SK-N-SH (cell line): Measurements from ENCODE around the gene WDR91. TPM values are rescaled to one million over a fixed set of nuclear protein-coding genes. Genes with fewer than 3 reads are reported as not detected.

Experiments used
- CTCF ChIA-PET: fragments of 300-600, 350-600 bp; formaldehyde crosslinking; extraction: SDS; loops from one replicate; lab custom pipeline; 2021; lab: Yijun Ruan, JAX
- POLR2A ChIA-PET: fragments of 350-600 bp; sonication (Branson Sonifier 250); formaldehyde crosslinking; extraction: SDS; loops from one replicate; lab custom pipeline; 2020; ENCODE audit warnings: antibody characterized with exemption, inconsistent platforms; lab: Yijun Ruan, JAX
- DNase-seq: peaks from one replicate; pipeline ENCODE4 v3.0.0; 2012
- H2AFZ ChIP-seq: fragments of 200-600 bp; sonication (generic); 2 replicates; pipeline ENCODE4 v1.8.1; 2016; ENCODE audit warnings: antibody characterized with exemption, mild to moderate bottlenecking, low read depth
- H3F3A ChIP-seq: fragments of 200-600 bp; sonication (generic); replicated peaks from 2 replicates; pipeline ENCODE3; 2016; ENCODE audit warnings: antibody characterized with exemption, mild to moderate bottlenecking; ENCODE audit not compliant: insufficient read depth
- H3K27ac ChIP-seq, 2 experiments: fragments of 200-500 bp in 1 of 2; fragments of 200-600 bp in 1 of 2; sonication (Bioruptor generic) in 1 of 2; sonication (generic), shearing (Covaris generic) in 1 of 2; 2 replicates each; pipeline versions ENCODE4 v1.5.1 to v1.6.1; 2014 to 2016; ENCODE audit warnings: low read depth in 2 of 2, inconsistent platforms in 1 of 2, low read length in 1 of 2, mild to moderate bottlenecking in 1 of 2, mixed read lengths in 1 of 2
- H3K27me3 ChIP-seq: fragments of 200-600 bp; sonication (generic), shearing (Covaris generic); 2 replicates; pipeline ENCODE4 v1.6.1; 2016; ENCODE audit warnings: mixed run types; ENCODE audit not compliant: insufficient read depth
- H3K36me3 ChIP-seq, 2 experiments: fragments of 200-500 bp in 1 of 2; fragments of 200-600 bp in 1 of 2; sonication (Bioruptor generic) in 1 of 2; sonication (generic) in 1 of 2; replicated peaks in 1 of 2; 2 replicates each; pipeline versions ENCODE3 to v1.5.1; 2014 to 2016; ENCODE audit warnings: low read length in 1 of 2, mild to moderate bottlenecking in 1 of 2; ENCODE audit not compliant: insufficient read depth in 2 of 2, control insufficient read depth in 1 of 2
- H3K4me1 ChIP-seq, 2 experiments: fragments of 200-500 bp in 1 of 2; fragments of 200-600 bp in 1 of 2; sonication (Bioruptor generic) in 1 of 2; sonication (generic), shearing (Covaris generic) in 1 of 2; 2 replicates each; pipeline versions ENCODE4 v1.5.1 to v1.6.1; 2014 to 2016; ENCODE audit warnings: low read depth in 1 of 2, low read length in 1 of 2, mixed run types in 1 of 2; ENCODE audit not compliant: insufficient read depth in 2 of 2, control insufficient read depth in 1 of 2
- H3K4me2 ChIP-seq: fragments of 200-600 bp; sonication (generic), shearing (Covaris generic); 2 replicates; pipeline ENCODE4 v1.6.1; 2017; ENCODE audit warnings: mixed run types
- H3K4me3 ChIP-seq, 2 experiments: fragments of 200-500 bp in 1 of 2; fragments of 200-600 bp in 1 of 2; sonication (Bioruptor generic) in 1 of 2; sonication (generic), shearing (Covaris generic) in 1 of 2; 2 replicates each; pipeline versions ENCODE4 v1.5.1 to v1.8.1; 2014 to 2016; ENCODE audit warnings: low read depth in 2 of 2, inconsistent platforms in 1 of 2, low read length in 1 of 2, mild to moderate bottlenecking in 1 of 2, mixed read lengths in 1 of 2, moderate library complexity in 1 of 2
- H3K79me2 ChIP-seq: fragments of 200-600 bp; sonication (generic); 2 replicates; pipeline ENCODE4 v1.8.1; 2017; ENCODE audit warnings: mild to moderate bottlenecking; ENCODE audit not compliant: insufficient read depth
- H3K9ac ChIP-seq: fragments of 200-600 bp; sonication (generic); 2 replicates; pipeline ENCODE4 v1.6.1; 2017; ENCODE audit warnings: mixed run types
- H3K9me2 ChIP-seq: fragments of 200-600 bp; sonication (generic); 2 replicates; pipeline ENCODE4 v1.6.1; 2017; ENCODE audit warnings: mixed run types
- H3K9me3 ChIP-seq: fragments of 200-600 bp; sonication (generic); 2 replicates; pipeline ENCODE4 v1.6.1; 2017; ENCODE audit warnings: mixed run types, mild to moderate bottlenecking, moderate library complexity
- H4K20me1 ChIP-seq: fragments of 200-600 bp; sonication (generic); 2 replicates; pipeline ENCODE4 v1.6.1; 2017; ENCODE audit warnings: mild to moderate bottlenecking, mixed run types; ENCODE audit not compliant: insufficient read depth
- ELF1 ChIP-seq: IDR thresholded peaks from 2 replicates; pipeline ENCODE4 v1.4.0; 2012
- EP300 ChIP-seq, 2 experiments: IDR thresholded peaks; 2 replicates each; pipeline versions ENCODE4 v1.4.0 to v1.6.1; 2012; ENCODE audit warnings: borderline replicate concordance in 1 of 2, low read depth in 1 of 2, low read length in 1 of 2
- EZH2phosphoT487 ChIP-seq: fragments of 200-600 bp; sonication (generic); IDR thresholded peaks from 2 replicates; pipeline ENCODE4 v1.6.1; 2017; ENCODE audit warnings: low read depth, mixed run types, mild to moderate bottlenecking, antibody characterized with exemption, moderate library complexity, borderline replicate concordance
- FOSL2 ChIP-seq: IDR thresholded peaks from 2 replicates; pipeline ENCODE4 v1.4.0; 2012; ENCODE audit warnings: low read depth, mild to moderate bottlenecking, moderate library complexity, borderline replicate concordance
- MEF2A ChIP-seq: IDR thresholded peaks from 2 replicates; pipeline ENCODE4 v1.4.0; 2012; ENCODE audit warnings: low read depth, borderline replicate concordance
- NRF1 ChIP-seq: IDR thresholded peaks from 2 replicates; pipeline ENCODE4 v1.6.1; 2012; ENCODE audit warnings: low read depth, mild to moderate bottlenecking, low read length
- RAD21 ChIP-seq: IDR thresholded peaks from 2 replicates; pipeline ENCODE4 v1.6.1; 2012; ENCODE audit warnings: mild to moderate bottlenecking, low read length
- RCOR1 ChIP-seq: fragments of 150-350 bp; IDR thresholded peaks from 2 replicates; pipeline ENCODE4 v1.6.1; 2017; ENCODE audit warnings: antibody characterized with exemption, low read length
- RXRA ChIP-seq: IDR thresholded peaks from 2 replicates; pipeline ENCODE4 v1.4.0; 2012; ENCODE audit warnings: low read depth, mild to moderate bottlenecking, borderline replicate concordance
- SIN3A ChIP-seq: IDR thresholded peaks from 2 replicates; pipeline ENCODE4 v1.6.1; 2012; ENCODE audit warnings: low read depth, mild to moderate bottlenecking, low read length, moderate library complexity, borderline replicate concordance
- SMC3 ChIP-seq: IDR thresholded peaks from 2 replicates; pipeline ENCODE4 v1.6.1; 2012; ENCODE audit warnings: low read depth, low read length, improper control_type of control experiment
- TAF1 ChIP-seq: IDR thresholded peaks from 2 replicates; pipeline ENCODE4 v1.6.1; 2012; ENCODE audit warnings: low read depth, mild to moderate bottlenecking, low read length, moderate library complexity, borderline replicate concordance
- TCF12 ChIP-seq: IDR thresholded peaks from 2 replicates; pipeline ENCODE4 v1.4.0; 2012
- TEAD4 ChIP-seq: IDR thresholded peaks from 2 replicates; pipeline ENCODE4 v1.4.0; 2012; ENCODE audit warnings: mild to moderate bottlenecking, borderline replicate concordance; ENCODE audit not compliant: insufficient read depth
- YY1 ChIP-seq: IDR thresholded peaks from 2 replicates; pipeline ENCODE4 v1.4.0; 2012; ENCODE audit warnings: low read depth, mild to moderate bottlenecking
- WGBS: methylation state at CpG from one replicate; pipeline ENCODE4 v1.1.6; 2017; ENCODE audit warnings: low lambda C conversion rate; 5-methylcytosine and 5-hydroxymethylcytosine counted together
- polyA plus RNA-seq, 3 experiments: library from polyadenylated mRNA; depleted of rRNA; stranded (reverse); fragments of >200 nt; gene quantifications; 2 replicates each; pipeline ENCODE4 v1.2.3, GENCODE V29; 2012
- TF ChIP-seq, protein P1 (sequence below): IDR thresholded peaks from 2 replicates; pipeline ENCODE4 v1.6.1; 2012; ENCODE audit warnings: mild to moderate bottlenecking, low read depth, low read length, moderate library complexity
- TF ChIP-seq, protein P2 (sequence below): IDR thresholded peaks from 2 replicates; pipeline ENCODE4 v1.4.0; 2012; ENCODE audit warnings: low read depth, borderline replicate concordance
- TF ChIP-seq, protein P3 (sequence below): fragments of 200-600 bp; sonication (generic); IDR thresholded peaks from 2 replicates; pipeline ENCODE4 v1.6.1; 2017; ENCODE audit warnings: antibody characterized with exemption, mild to moderate bottlenecking, moderate library complexity

Gene WDR91
- polyA plus RNA-seq, 1 of the 3 experiments (the other 2 are of a cell fraction), result 8.4 TPM

DNA sequence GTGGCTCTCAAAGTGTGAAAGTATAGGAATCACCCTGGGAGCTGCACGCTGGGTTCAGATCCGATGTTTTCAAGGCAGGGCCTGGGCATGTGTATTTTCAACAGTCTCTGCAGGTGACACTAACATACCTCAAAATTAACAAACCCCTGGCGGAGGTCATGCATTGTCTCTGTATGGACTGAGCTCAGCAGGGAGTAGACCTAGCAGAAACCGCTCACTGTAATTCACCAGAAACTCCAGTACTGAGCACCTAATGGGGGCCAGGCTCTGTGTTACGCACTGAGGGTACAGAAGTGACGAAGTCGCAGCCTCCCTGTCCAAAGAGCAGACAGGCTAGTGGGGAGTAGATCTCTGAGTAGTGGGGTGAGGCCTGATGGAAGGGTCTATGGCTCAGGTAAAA, 27.9 kb upstream of the WDR91 start:
- ChIA-PET CTCF (interaction anchor here (0.7 to 2.1 kb wide), 5 partner anchors 10 to 68 kb away, joined by 3 to 13 read pairs (median 3); partner anchors contain the start of gene CYREN), POLR2A (no interaction called here)
- no peaks in the 10 kb centered on the region for H3K9me2 ChIP-seq
- H3K79me2 ChIP-seq, result no peaks in the 10 kb centered on the region
- no peak overlapping the region for H3K9ac ChIP-seq
- H3K4me3 ChIP-seq, result no peak overlapping the region
- no peak overlapping the region for H2AFZ ChIP-seq
- 84% methylated on average over 7 of the region's 7 CpGs for WGBS
- H3K4me1 ChIP-seq, result no peaks in the 10 kb centered on the region
- no peak overlapping the region for H3K4me2 ChIP-seq
- no peaks in the 10 kb centered on the region for H4K20me1 ChIP-seq
- H3K27me3 ChIP-seq, result peaks cover 5% of the 10 kb centered on the region; the same call in 1 of the 2 replicates
- H3F3A ChIP-seq, result no peaks in the 10 kb centered on the region
- no peaks in the 10 kb centered on the region for H3K36me3 ChIP-seq
- H3K27ac ChIP-seq, result no peak overlapping the region
- no peaks in the 10 kb centered on the region for H3K9me3 ChIP-seq
- DNase-seq, result peak; percentile 20
- TF ChIP-seq, protein P1, sequence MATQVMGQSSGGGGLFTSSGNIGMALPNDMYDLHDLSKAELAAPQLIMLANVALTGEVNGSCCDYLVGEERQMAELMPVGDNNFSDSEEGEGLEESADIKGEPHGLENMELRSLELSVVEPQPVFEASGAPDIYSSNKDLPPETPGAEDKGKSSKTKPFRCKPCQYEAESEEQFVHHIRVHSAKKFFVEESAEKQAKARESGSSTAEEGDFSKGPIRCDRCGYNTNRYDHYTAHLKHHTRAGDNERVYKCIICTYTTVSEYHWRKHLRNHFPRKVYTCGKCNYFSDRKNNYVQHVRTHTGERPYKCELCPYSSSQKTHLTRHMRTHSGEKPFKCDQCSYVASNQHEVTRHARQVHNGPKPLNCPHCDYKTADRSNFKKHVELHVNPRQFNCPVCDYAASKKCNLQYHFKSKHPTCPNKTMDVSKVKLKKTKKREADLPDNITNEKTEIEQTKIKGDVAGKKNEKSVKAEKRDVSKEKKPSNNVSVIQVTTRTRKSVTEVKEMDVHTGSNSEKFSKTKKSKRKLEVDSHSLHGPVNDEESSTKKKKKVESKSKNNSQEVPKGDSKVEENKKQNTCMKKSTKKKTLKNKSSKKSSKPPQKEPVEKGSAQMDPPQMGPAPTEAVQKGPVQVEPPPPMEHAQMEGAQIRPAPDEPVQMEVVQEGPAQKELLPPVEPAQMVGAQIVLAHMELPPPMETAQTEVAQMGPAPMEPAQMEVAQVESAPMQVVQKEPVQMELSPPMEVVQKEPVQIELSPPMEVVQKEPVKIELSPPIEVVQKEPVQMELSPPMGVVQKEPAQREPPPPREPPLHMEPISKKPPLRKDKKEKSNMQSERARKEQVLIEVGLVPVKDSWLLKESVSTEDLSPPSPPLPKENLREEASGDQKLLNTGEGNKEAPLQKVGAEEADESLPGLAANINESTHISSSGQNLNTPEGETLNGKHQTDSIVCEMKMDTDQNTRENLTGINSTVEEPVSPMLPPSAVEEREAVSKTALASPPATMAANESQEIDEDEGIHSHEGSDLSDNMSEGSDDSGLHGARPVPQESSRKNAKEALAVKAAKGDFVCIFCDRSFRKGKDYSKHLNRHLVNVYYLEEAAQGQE, result no peak
- no peak for TF ChIP-seq YY1
- TF ChIP-seq SMC3, result no peak
- no peak for TF ChIP-seq TCF12
- TF ChIP-seq TEAD4, result no peak
- TF ChIP-seq TAF1, result no peak
- TF ChIP-seq SIN3A, result no peak
- TF ChIP-seq ELF1, result no peak
- TF ChIP-seq RXRA, result no peak
- TF ChIP-seq FOSL2, result no peak
- TF ChIP-seq, protein P2, sequence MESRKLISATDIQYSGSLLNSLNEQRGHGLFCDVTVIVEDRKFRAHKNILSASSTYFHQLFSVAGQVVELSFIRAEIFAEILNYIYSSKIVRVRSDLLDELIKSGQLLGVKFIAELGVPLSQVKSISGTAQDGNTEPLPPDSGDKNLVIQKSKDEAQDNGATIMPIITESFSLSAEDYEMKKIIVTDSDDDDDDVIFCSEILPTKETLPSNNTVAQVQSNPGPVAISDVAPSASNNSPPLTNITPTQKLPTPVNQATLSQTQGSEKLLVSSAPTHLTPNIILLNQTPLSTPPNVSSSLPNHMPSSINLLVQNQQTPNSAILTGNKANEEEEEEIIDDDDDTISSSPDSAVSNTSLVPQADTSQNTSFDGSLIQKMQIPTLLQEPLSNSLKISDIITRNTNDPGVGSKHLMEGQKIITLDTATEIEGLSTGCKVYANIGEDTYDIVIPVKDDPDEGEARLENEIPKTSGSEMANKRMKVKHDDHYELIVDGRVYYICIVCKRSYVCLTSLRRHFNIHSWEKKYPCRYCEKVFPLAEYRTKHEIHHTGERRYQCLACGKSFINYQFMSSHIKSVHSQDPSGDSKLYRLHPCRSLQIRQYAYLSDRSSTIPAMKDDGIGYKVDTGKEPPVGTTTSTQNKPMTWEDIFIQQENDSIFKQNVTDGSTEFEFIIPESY, result no peak
- TF ChIP-seq RAD21, result no peak
- TF ChIP-seq EP300 (IDR thresholded peaks at IDR 0.05; ENCODE audit: borderline replicate concordance in 1 of 2, low read depth in 1 of 2, low read length in 1 of 2), result no peak
- no peak for TF ChIP-seq NRF1
- TF ChIP-seq EZH2phosphoT487, result no peak
- TF ChIP-seq, protein P3, sequence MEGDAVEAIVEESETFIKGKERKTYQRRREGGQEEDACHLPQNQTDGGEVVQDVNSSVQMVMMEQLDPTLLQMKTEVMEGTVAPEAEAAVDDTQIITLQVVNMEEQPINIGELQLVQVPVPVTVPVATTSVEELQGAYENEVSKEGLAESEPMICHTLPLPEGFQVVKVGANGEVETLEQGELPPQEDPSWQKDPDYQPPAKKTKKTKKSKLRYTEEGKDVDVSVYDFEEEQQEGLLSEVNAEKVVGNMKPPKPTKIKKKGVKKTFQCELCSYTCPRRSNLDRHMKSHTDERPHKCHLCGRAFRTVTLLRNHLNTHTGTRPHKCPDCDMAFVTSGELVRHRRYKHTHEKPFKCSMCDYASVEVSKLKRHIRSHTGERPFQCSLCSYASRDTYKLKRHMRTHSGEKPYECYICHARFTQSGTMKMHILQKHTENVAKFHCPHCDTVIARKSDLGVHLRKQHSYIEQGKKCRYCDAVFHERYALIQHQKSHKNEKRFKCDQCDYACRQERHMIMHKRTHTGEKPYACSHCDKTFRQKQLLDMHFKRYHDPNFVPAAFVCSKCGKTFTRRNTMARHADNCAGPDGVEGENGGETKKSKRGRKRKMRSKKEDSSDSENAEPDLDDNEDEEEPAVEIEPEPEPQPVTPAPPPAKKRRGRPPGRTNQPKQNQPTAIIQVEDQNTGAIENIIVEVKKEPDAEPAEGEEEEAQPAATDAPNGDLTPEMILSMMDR, result no peak
- TF ChIP-seq RCOR1, result no peak
- no peak for TF ChIP-seq MEF2A
